Natural killer cell (primary cell): ENCODE measurements around the gene KRTAP5-5. TPM values are rescaled to one million over a fixed set of nuclear protein-coding genes. Genes with fewer than 3 reads are reported as not detected.

Experiments used
- ATAC-seq, 3 donors: fragments of 150-1000 bp in 2 of 3; fragments of 200-7000 bp in 1 of 3; cut with Tn5 transposase; 1 replicate in 1 of 3; 2 replicates in 2 of 3; pipeline ENCODE4 v1.10.0; 2021; ENCODE audit warnings: mild to moderate bottlenecking in 2 of 3, moderate library complexity in 2 of 3
- DNase-seq, 2 donors: peaks; one replicate each; pipeline versions ENCODE4 v3.0.0 to v3.0.0-alpha.2; 2013 to 2021; ENCODE audit warnings: mixed read lengths in 1 of 2
- H3K27ac ChIP-seq: one replicate; pipeline ENCODE4 v1.5.1; 2013; ENCODE audit warnings: mild to moderate bottlenecking, low read length
- H3K27me3 ChIP-seq: one replicate; pipeline ENCODE4 v1.6.1; 2013; ENCODE audit warnings: low read length; ENCODE audit not compliant: control insufficient read depth, insufficient read depth
- H3K36me3 ChIP-seq: one replicate; pipeline ENCODE4 v1.6.1; 2013; ENCODE audit warnings: low read length; ENCODE audit not compliant: control insufficient read depth, insufficient read depth
- H3K4me1 ChIP-seq: one replicate; pipeline ENCODE4 v1.6.1; 2013; ENCODE audit warnings: low read length; ENCODE audit not compliant: control insufficient read depth, insufficient read depth
- H3K4me3 ChIP-seq: one replicate; pipeline ENCODE4 v1.5.1; 2013; ENCODE audit warnings: low read length
- H3K9me3 ChIP-seq: one replicate; pipeline ENCODE4 v1.6.1; 2013; ENCODE audit warnings: low read length; ENCODE audit not compliant: control insufficient read depth, insufficient read depth
- H3K27ac Mint-ChIP-seq, 2 donors: one replicate each; pipeline ENCODE4 v1.8.0; 2022; ENCODE audit warnings: mild to moderate bottlenecking in 2 of 2, mixed read lengths in 2 of 2, moderate library complexity in 1 of 2
- H3K27me3 Mint-ChIP-seq, 2 donors: one replicate each; pipeline ENCODE4 v1.8.0; 2022; ENCODE audit warnings: low read depth in 2 of 2, mixed read lengths in 2 of 2
- H3K36me3 Mint-ChIP-seq: one replicate; pipeline ENCODE4 v1.8.0; 2022; ENCODE audit warnings: mixed read lengths
- H3K4me1 Mint-ChIP-seq, 2 donors: one replicate each; pipeline ENCODE4 v1.8.0; 2022; ENCODE audit warnings: mixed read lengths in 2 of 2
- H3K4me3 Mint-ChIP-seq: one replicate; pipeline ENCODE4 v1.8.0; 2022; ENCODE audit warnings: mild to moderate bottlenecking, moderate library complexity, mixed read lengths
- H3K9me3 Mint-ChIP-seq, 2 donors: one replicate each; pipeline ENCODE4 v1.8.0; 2022; ENCODE audit warnings: mixed read lengths in 2 of 2
- CTCF ChIP-seq: fragments of 200-600 bp; IDR thresholded peaks from one replicate; pipeline ENCODE4 v1.8.0; 2022; ENCODE audit warnings: antibody characterized with exemption
- WGBS: methylation state at CpG from one replicate; pipeline ENCODE4 v1.1.7; 2013; ENCODE audit warnings: missing lambda C conversion rate; ENCODE audit not compliant: insufficient coverage; 5-methylcytosine and 5-hydroxymethylcytosine counted together
- intact Hi-C: fragments of 100-400 bp; cut with micrococcal nuclease; formaldehyde crosslinking; loops from one replicate; pipeline ENCODE4 v1.14.2; 2022
- total RNA-seq, 4 donors: library from RNA; stranded (reverse); fragments of 120-200 nt in 1 of 4; gene quantifications; one replicate each; pipeline versions ENCODE4 v1.2.3 to v1.2.4, GENCODE V29; 2013 to 2022

The KRTAP5-5 gene
- total RNA-seq, 3 donors from 2014 or later (not counting 1 experiment from before 2014, with no cell fraction given), result not detected

GRCh38 chr11:1655168-1656060 lies 25.8 kb downstream of the KRTAP5-5 start:
- H3K4me1 Mint-ChIP-seq, result peaks cover 14 to 18% of the 10 kb centered on the region in 2 donors
- 84% methylated on average over 26 of the region's 26 CpGs for WGBS
- H3K27ac ChIP-seq, result no peak overlapping the region
- H3K27me3 ChIP-seq, result no peaks in the 10 kb centered on the region
- H3K9me3 Mint-ChIP-seq, result no peaks in the 10 kb centered on the region
- peaks cover 26% of the 10 kb centered on the region for H3K4me1 ChIP-seq
- peaks cover 6% of the 10 kb centered on the region for H3K36me3 Mint-ChIP-seq
- intact Hi-C loops, result no loop called here
- H3K4me3 ChIP-seq, result no peak overlapping the region
- no peak overlapping the region for H3K4me3 Mint-ChIP-seq
- no peak for DNase-seq
- peaks cover 8 to 43% of the 10 kb centered on the region in 2 donors for H3K27me3 Mint-ChIP-seq
- ATAC-seq, result no peak
- no peaks in the 10 kb centered on the region for H3K9me3 ChIP-seq
- no peaks in the 10 kb centered on the region for H3K36me3 ChIP-seq
- no peak overlapping the region for H3K27ac Mint-ChIP-seq
- TF ChIP-seq CTCF, result no peak

- no peak overlapping the region for H3K4me3 Mint-ChIP-seq
- peaks cover 8 to 39% of the 10 kb centered on the region in 2 donors for H3K27me3 Mint-ChIP-seq
- H3K36me3 Mint-ChIP-seq, result peaks cover 6% of the 10 kb centered on the region
- no peaks in the 10 kb centered on the region for H3K27me3 ChIP-seq
- H3K4me1 Mint-ChIP-seq, result peaks cover 18 to 20% of the 10 kb centered on the region in 2 donors
- intact Hi-C loops, result no loop called here
- H3K9me3 ChIP-seq, result no peaks in the 10 kb centered on the region
- H3K36me3 ChIP-seq, result no peaks in the 10 kb centered on the region
- no peak overlapping the region for H3K4me3 ChIP-seq
- peaks cover 32% of the 10 kb centered on the region for H3K4me1 ChIP-seq
- no peak overlapping the region for H3K27ac Mint-ChIP-seq
- ATAC-seq (no peak), DNase-seq (no peak)
- WGBS, result 88% methylated on average over 9 of the region's 9 CpGs
- no peak overlapping the region for H3K27ac ChIP-seq
- no peak for TF ChIP-seq CTCF
- no peaks in the 10 kb centered on the region for H3K9me3 Mint-ChIP-seq
These were observed 26.5 kb downstream of the KRTAP5-5 start for GRCh38 chr11:1656061-1656441.

GRCh38 chr11:1656670-1657069 lies 27.1 kb downstream of the KRTAP5-5 start:
- no peak for ATAC-seq
- 79% methylated on average over 7 of the region's 7 CpGs for WGBS

More at GRCh38 chr11:1656670-1657069, 27.1 kb downstream of the KRTAP5-5 start:
- H3K36me3 Mint-ChIP-seq, result peaks cover 6% of the 10 kb centered on the region
- H3K9me3 ChIP-seq, result no peaks in the 10 kb centered on the region
- H3K27me3 ChIP-seq, result no peaks in the 10 kb centered on the region
- H3K36me3 ChIP-seq, result no peaks in the 10 kb centered on the region
- H3K4me3 Mint-ChIP-seq, result no peak overlapping the region
- H3K27me3 Mint-ChIP-seq, result peaks cover 8 to 36% of the 10 kb centered on the region in 2 donors
- no peak overlapping the region for H3K27ac Mint-ChIP-seq
- intact Hi-C loops, result no loop called here
- TF ChIP-seq CTCF, result no peak
- H3K9me3 Mint-ChIP-seq, result no peaks in the 10 kb centered on the region
- DNase-seq, result no peak
- H3K4me1 Mint-ChIP-seq, result peaks cover 20 to 25% of the 10 kb centered on the region in 2 donors
- no peak overlapping the region for H3K27ac ChIP-seq
- no peak overlapping the region for H3K4me3 ChIP-seq
- H3K4me1 ChIP-seq, result peaks cover 39% of the 10 kb centered on the region
